ENCODE measurements around the gene BAMBI.

DNA sequence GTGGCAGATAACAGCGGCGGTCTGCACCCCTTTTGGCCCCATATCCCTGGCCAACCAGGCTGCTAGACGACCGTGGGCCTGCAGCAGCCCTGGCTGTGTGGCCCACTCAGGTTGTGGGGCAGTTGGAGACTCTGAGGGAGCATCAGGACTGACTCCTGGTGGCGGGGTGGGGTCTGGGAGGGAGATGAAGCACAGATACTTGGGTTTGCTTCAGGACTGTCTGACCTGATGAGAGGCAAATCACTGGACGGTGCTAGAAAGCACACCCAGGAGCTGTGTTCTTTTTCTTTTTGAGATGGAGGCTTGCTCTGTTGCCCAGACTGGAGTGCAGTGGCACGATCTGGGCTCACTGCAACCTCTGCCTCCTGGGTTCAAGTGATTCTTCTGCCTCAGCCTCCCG, 28.2 kb downstream of the BAMBI start:
- no peak for TF ChIP-seq POLR2A (IDR thresholded peaks at IDR 0.05)
- TF ChIP-seq, protein P1, sequence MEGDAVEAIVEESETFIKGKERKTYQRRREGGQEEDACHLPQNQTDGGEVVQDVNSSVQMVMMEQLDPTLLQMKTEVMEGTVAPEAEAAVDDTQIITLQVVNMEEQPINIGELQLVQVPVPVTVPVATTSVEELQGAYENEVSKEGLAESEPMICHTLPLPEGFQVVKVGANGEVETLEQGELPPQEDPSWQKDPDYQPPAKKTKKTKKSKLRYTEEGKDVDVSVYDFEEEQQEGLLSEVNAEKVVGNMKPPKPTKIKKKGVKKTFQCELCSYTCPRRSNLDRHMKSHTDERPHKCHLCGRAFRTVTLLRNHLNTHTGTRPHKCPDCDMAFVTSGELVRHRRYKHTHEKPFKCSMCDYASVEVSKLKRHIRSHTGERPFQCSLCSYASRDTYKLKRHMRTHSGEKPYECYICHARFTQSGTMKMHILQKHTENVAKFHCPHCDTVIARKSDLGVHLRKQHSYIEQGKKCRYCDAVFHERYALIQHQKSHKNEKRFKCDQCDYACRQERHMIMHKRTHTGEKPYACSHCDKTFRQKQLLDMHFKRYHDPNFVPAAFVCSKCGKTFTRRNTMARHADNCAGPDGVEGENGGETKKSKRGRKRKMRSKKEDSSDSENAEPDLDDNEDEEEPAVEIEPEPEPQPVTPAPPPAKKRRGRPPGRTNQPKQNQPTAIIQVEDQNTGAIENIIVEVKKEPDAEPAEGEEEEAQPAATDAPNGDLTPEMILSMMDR (IDR thresholded peaks at IDR 0.05), result no peak
